D721Med (cell line): ENCODE data around the gene FAM53A.
A peak's percentile ranks its signal among the peaks of the same experiment; 100 is the strongest.

Source experiments
- DNase-seq: peaks from one replicate; pipeline ENCODE4 v3.0.0; 2011; ENCODE audit warnings: low spot score; ENCODE audit not compliant: insufficient read length
- FAIRE-seq: peaks from 2 replicates; lab custom pipeline; 2011; peaks lifted over from hg19 to GRCh38; lab: Jason Lieb, UNC
- TF ChIP-seq, protein P1 (sequence below): IDR thresholded peaks from 2 replicates; pipeline ENCODE4 v1.5.1; 2012; ENCODE audit warnings: mild to moderate bottlenecking, control low read depth; ENCODE audit not compliant: insufficient read depth; ENCODE audit errors: missing control alignments

The FAM53A gene

GRCh38 chr4:1691737-1692373 is 7.7 kb upstream of the FAM53A start:
- FAIRE-seq: no peak
- DNase-seq: no peak
- TF ChIP-seq, protein P1, sequence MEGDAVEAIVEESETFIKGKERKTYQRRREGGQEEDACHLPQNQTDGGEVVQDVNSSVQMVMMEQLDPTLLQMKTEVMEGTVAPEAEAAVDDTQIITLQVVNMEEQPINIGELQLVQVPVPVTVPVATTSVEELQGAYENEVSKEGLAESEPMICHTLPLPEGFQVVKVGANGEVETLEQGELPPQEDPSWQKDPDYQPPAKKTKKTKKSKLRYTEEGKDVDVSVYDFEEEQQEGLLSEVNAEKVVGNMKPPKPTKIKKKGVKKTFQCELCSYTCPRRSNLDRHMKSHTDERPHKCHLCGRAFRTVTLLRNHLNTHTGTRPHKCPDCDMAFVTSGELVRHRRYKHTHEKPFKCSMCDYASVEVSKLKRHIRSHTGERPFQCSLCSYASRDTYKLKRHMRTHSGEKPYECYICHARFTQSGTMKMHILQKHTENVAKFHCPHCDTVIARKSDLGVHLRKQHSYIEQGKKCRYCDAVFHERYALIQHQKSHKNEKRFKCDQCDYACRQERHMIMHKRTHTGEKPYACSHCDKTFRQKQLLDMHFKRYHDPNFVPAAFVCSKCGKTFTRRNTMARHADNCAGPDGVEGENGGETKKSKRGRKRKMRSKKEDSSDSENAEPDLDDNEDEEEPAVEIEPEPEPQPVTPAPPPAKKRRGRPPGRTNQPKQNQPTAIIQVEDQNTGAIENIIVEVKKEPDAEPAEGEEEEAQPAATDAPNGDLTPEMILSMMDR: no peak

DNA sequence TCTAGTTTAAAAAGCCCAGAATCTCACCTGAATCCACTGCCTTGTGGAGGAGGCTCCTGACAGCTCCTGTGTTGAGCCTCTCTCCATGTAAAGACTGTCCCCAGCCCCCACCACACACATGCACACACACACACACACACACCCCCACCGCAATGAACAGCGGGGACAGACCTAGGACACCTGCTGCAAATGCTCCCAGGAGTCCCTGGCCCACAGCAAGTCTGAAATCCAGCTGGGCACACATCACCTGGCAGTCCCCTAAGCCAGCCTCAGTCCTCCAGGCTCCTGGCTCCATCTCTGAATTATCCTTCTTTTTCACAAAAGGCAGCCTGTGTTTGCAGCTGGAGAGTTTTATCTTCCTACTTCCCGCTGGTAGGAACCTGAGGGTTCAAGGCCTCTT is 6.6 kb upstream of the FAM53A start:
- TF ChIP-seq, protein P1: no peak
- FAIRE-seq (no peak), DNase-seq (no peak)

- TF ChIP-seq, protein P1: no peak
- no peak for DNase-seq
- no peak for FAIRE-seq
Measured at GRCh38 chr4:1686440-1687036, 2.4 kb upstream of the FAM53A start.

- TF ChIP-seq, protein P1: no peak
- DNase-seq (peak; percentile 41), FAIRE-seq (no peak)
Measured at GRCh38 chr4:1685235-1686150, 1.4 kb upstream of the FAM53A start.

DNA sequence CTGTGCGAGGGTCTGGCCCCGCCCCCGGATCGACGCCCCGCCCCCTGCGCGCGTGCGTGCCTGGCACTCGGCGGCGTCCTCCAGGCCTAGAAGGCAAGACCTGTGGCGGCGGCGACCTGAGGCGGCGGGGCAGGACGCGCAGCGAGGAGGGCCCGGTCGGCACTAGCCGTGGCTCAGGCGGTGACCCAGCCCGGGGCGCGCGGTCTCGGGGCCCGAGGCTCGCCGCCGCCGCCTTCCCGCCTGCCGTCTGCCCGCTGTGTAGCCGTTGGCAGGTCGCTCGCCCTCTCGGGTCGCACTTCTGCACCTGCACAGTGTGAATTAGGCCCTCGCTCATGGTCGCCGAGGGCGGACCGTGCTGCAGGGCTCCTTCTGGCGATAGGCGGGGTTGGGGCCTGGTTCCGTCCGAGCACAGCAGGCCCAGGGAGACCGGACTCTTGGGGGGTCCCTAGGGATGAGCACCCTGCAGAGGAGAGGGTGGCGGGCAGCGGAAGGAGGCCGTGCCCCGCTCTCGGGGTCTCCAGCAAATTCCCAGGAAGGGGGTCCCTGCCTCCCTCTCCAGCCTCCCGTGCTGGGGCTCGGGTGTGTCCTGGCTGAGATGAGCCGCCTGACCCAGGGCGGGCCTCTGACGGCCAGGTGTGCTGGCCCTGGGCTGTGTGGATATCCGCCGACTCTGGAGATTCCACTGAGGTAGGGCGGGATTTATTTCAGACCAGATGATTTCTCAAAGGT is 557 bp upstream of the FAM53A start:
- no peak for FAIRE-seq
- TF ChIP-seq, protein P1: no peak
- no peak for DNase-seq

DNA sequence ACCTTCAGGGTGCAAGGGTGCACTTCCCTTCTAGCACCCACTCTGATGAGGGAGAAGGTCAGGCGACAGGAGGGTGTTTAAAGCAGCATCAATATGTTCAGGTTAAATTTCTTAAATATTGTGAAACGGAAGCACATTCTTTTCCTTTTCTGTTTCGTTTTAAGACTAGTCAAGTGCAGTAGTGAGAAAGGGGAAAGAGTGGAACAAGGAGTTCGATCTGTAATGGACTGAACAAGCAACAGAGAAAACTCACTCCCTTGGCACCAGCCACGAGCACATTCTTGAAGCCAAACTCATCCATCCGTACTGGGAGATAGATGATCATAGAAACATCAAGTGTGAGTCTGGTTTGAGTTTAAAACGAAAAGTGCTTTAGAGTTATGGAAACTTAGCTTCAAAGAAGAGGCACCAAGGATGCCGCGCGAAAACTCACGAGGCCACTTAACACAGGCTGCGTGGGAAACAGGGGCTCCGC is 815 bp downstream of the FAM53A start:
- FAIRE-seq: no peak
- TF ChIP-seq, protein P1: no peak
- DNase-seq: no peak
